ENCODE data around the gene ADARB2.

GRCh38 chr10:1779796-1780195, 42.5 kb upstream of the ADARB2 start:
- no peak for TF ChIP-seq CTCF (conservative IDR thresholded peaks at IDR 0.05; ENCODE audit: low read depth in 2 of 2)
- TF ChIP-seq EZH2phosphoT487 (IDR thresholded peaks at IDR 0.05; ENCODE audit: unreplicated experiment) = no peak
